Measurements from ENCODE around the gene PLCB3. TPM values are rescaled to one million over a fixed set of nuclear protein-coding genes. Genes with fewer than 3 reads are reported as not detected.

Gene PLCB3
- 44.7 TPM for polyA plus RNA-seq (2013, experiment 1 of 2)
- 41.8 TPM for polyA plus RNA-seq (2013, experiment 2 of 2)

GRCh38 chr11:64251016-64251752 lies at the start of gene PLCB3:
TSS of gene PLCB3 (plus strand) at chr11:64251530. CDS start at chr11:64251650, 120 bp downstream.
- WGBS, result 1% methylated on average over 75 of the region's 75 CpGs
- Histone ChIP-seq H3K9ac (ENCODE audit: low read depth, low read length) (peak within 1 kb of the TSS; percentile 79), H3K27me3 (ENCODE audit: insufficient read depth, low read length) (no peaks in the 10 kb centered on the region), H3K9me3 (ENCODE audit: insufficient read depth, low read depth, low read length) (no peaks in the 10 kb centered on the region), H3K36me3 (ENCODE audit: insufficient read depth, low read length) (peaks cover 16% of the 10 kb centered on the region), H3K4me1 (ENCODE audit: insufficient read depth, low read length) (peaks cover 34% of the 10 kb centered on the region), H3K4me3 (ENCODE audit: low read length) (peak within 1 kb of the TSS; percentile 89), H3K27ac (ENCODE audit: low read depth, low read length) (peak within 1 kb of the TSS; percentile 96; the same call in 1 of the 2 replicates)

GRCh38 chr11:64201543-64201942 lies 49.8 kb upstream of the PLCB3 start:
- H3K27ac ChIP-seq (ENCODE audit: low read depth, low read length), result no peak overlapping the region
- no peak overlapping the region for H3K4me3 ChIP-seq (ENCODE audit: low read length)
- no peaks in the 10 kb centered on the region for H3K27me3 ChIP-seq (ENCODE audit: insufficient read depth, low read length)
- no peaks in the 10 kb centered on the region for H3K9me3 ChIP-seq (ENCODE audit: insufficient read depth, low read depth, low read length)
- WGBS, result 95% methylated on average over 3 of the region's 3 CpGs
- no peaks in the 10 kb centered on the region for H3K4me1 ChIP-seq (ENCODE audit: insufficient read depth, low read length)
- no peak overlapping the region for H3K9ac ChIP-seq (ENCODE audit: low read depth, low read length)
- peaks cover 96% of the 10 kb centered on the region for H3K36me3 ChIP-seq (ENCODE audit: insufficient read depth, low read length)

- Histone ChIP-seq H3K27me3 (ENCODE audit: insufficient read depth, low read length) (no peaks in the 10 kb centered on the region), H3K27ac (ENCODE audit: low read depth, low read length) (no peak overlapping the region), H3K9ac (ENCODE audit: low read depth, low read length) (no peak overlapping the region), H3K36me3 (ENCODE audit: insufficient read depth, low read length) (peaks cover 95% of the 10 kb centered on the region), H3K4me1 (ENCODE audit: insufficient read depth, low read length) (no peaks in the 10 kb centered on the region), H3K9me3 (ENCODE audit: insufficient read depth, low read depth, low read length) (no peaks in the 10 kb centered on the region), H3K4me3 (ENCODE audit: low read length) (no peak overlapping the region)
- 98% methylated on average over 9 of the region's 9 CpGs for WGBS
Measured at GRCh38 chr11:64202992-64203391, 48.3 kb upstream of the PLCB3 start.

GRCh38 chr11:64203421-64204079 lies 47.8 kb upstream of the PLCB3 start:
- Histone ChIP-seq H3K9me3 (ENCODE audit: insufficient read depth, low read depth, low read length) (no peaks in the 10 kb centered on the region), H3K4me3 (ENCODE audit: low read length) (no peak overlapping the region), H3K36me3 (ENCODE audit: insufficient read depth, low read length) (peaks cover 89% of the 10 kb centered on the region), H3K27ac (ENCODE audit: low read depth, low read length) (no peak overlapping the region), H3K9ac (ENCODE audit: low read depth, low read length) (0 out of 2 replicates have a peak overlapping the region, but pooled peaks have one; percentile 24), H3K4me1 (ENCODE audit: insufficient read depth, low read length) (no peaks in the 10 kb centered on the region), H3K27me3 (ENCODE audit: insufficient read depth, low read length) (no peaks in the 10 kb centered on the region)
- WGBS, result 95% methylated on average over 27 of the region's 27 CpGs

- Histone ChIP-seq H3K9me3 (ENCODE audit: insufficient read depth, low read depth, low read length) (no peaks in the 10 kb centered on the region), H3K4me1 (ENCODE audit: insufficient read depth, low read length) (no peaks in the 10 kb centered on the region), H3K4me3 (ENCODE audit: low read length) (no peak overlapping the region), H3K36me3 (ENCODE audit: insufficient read depth, low read length) (peaks cover 84% of the 10 kb centered on the region), H3K9ac (ENCODE audit: low read depth, low read length) (no peak overlapping the region), H3K27me3 (ENCODE audit: insufficient read depth, low read length) (no peaks in the 10 kb centered on the region), H3K27ac (ENCODE audit: low read depth, low read length) (no peak overlapping the region)
- 96% methylated on average over 14 of the region's 16 CpGs for WGBS
Measured at GRCh38 chr11:64204080-64204440, 47.3 kb upstream of the PLCB3 start.

- Histone ChIP-seq H3K9ac (ENCODE audit: low read depth, low read length) (no peak overlapping the region), H3K27me3 (ENCODE audit: insufficient read depth, low read length) (no peaks in the 10 kb centered on the region), H3K4me3 (ENCODE audit: low read length) (no peak overlapping the region), H3K27ac (ENCODE audit: low read depth, low read length) (no peak overlapping the region), H3K4me1 (ENCODE audit: insufficient read depth, low read length) (no peaks in the 10 kb centered on the region), H3K36me3 (ENCODE audit: insufficient read depth, low read length) (peaks cover 81% of the 10 kb centered on the region), H3K9me3 (ENCODE audit: insufficient read depth, low read depth, low read length) (no peaks in the 10 kb centered on the region)
- WGBS, result 87% methylated on average over 7 of the region's 7 CpGs
Measured at GRCh38 chr11:64204464-64204989, 46.8 kb upstream of the PLCB3 start.

GRCh38 chr11:64206457-64207255 lies 44.7 kb upstream of the PLCB3 start, which contains the start of gene FERMT3:
TSS of gene FERMT3 (plus strand) at chr11:64206721. CDS start at chr11:64207365, 644 bp downstream.
- Histone ChIP-seq H3K27ac (ENCODE audit: low read depth, low read length) (peak within 1 kb of the TSS; percentile 33; the same call in 1 of the 2 replicates), H3K4me3 (ENCODE audit: low read length) (no peak within 1 kb of the TSS), H3K36me3 (ENCODE audit: insufficient read depth, low read length) (peaks cover 64% of the 10 kb centered on the region), H3K4me1 (ENCODE audit: insufficient read depth, low read length) (no peaks in the 10 kb centered on the region), H3K9ac (ENCODE audit: low read depth, low read length) (no peak within 1 kb of the TSS; the same call in 1 of the 2 replicates), H3K27me3 (ENCODE audit: insufficient read depth, low read length) (no peaks in the 10 kb centered on the region), H3K9me3 (ENCODE audit: insufficient read depth, low read depth, low read length) (no peaks in the 10 kb centered on the region)
- 93% methylated on average over 27 of the region's 27 CpGs for WGBS

- WGBS, result 85% methylated on average over 30 of the region's 30 CpGs
- H3K9me3 ChIP-seq (ENCODE audit: insufficient read depth, low read depth, low read length), result no peaks in the 10 kb centered on the region
- H3K36me3 ChIP-seq (ENCODE audit: insufficient read depth, low read length), result peaks cover 57% of the 10 kb centered on the region
- no peaks in the 10 kb centered on the region for H3K4me1 ChIP-seq (ENCODE audit: insufficient read depth, low read length)
- no peak overlapping the region for H3K9ac ChIP-seq (ENCODE audit: low read depth, low read length)
- H3K4me3 ChIP-seq (ENCODE audit: low read length), result no peak overlapping the region
- H3K27me3 ChIP-seq (ENCODE audit: insufficient read depth, low read length), result no peaks in the 10 kb centered on the region
- H3K27ac ChIP-seq (ENCODE audit: low read depth, low read length), result peak overlapping the region; percentile 33; the same call in 1 of the 2 replicates
Measured at GRCh38 chr11:64207256-64208085, 43.9 kb upstream of the PLCB3 start.

- no peak overlapping the region for H3K27ac ChIP-seq (ENCODE audit: low read depth, low read length)
- no peak overlapping the region for H3K4me3 ChIP-seq (ENCODE audit: low read length)
- 94% methylated on average over 23 of the region's 23 CpGs for WGBS
- H3K9me3 ChIP-seq (ENCODE audit: insufficient read depth, low read depth, low read length), result no peaks in the 10 kb centered on the region
- H3K9ac ChIP-seq (ENCODE audit: low read depth, low read length), result no peak overlapping the region
- H3K36me3 ChIP-seq (ENCODE audit: insufficient read depth, low read length), result peaks cover 49% of the 10 kb centered on the region
- H3K4me1 ChIP-seq (ENCODE audit: insufficient read depth, low read length), result no peaks in the 10 kb centered on the region
- no peaks in the 10 kb centered on the region for H3K27me3 ChIP-seq (ENCODE audit: insufficient read depth, low read length)
Measured at GRCh38 chr11:64208086-64208795, 43.1 kb upstream of the PLCB3 start.
